HepG2 (cell line): ENCODE measurements around the gene ADCY5. TPM values are rescaled to one million over a fixed set of nuclear protein-coding genes. Genes with fewer than 3 reads are reported as not detected.

Source experiments
- ATAC-seq: fragments of 200-7000 bp; cut with Tn5 transposase; 3 replicates; pipeline ENCODE4 v1.9.1; 2020; ENCODE audit warnings: mild to moderate bottlenecking, moderate library complexity
- BruUV-seq: library from RNA; stranded (reverse); fragments of 400-500 nt; replicated peaks from 2 replicates; lab custom pipeline; 2021; lab: Mats Ljungman, UMichigan
- CTCF ChIA-PET: fragments of 300-600 bp; formaldehyde crosslinking; extraction: SDS; loops from one replicate; lab custom pipeline; 2021; ENCODE audit warnings: low total read pairs, inconsistent platforms, low intra/inter-chr PET ratio; lab: Yijun Ruan, JAX
- POLR2A ChIA-PET: fragments of 350-600 bp; sonication (Branson Sonifier 250); formaldehyde crosslinking; loops from one replicate; lab custom pipeline; 2020; ENCODE audit warnings: antibody characterized with exemption, inconsistent platforms; lab: Yijun Ruan, JAX
- DNase-seq: peaks from one replicate; pipeline ENCODE4 v3.0.0-alpha.2; 2015; ENCODE audit warnings: low spot score
- FAIRE-seq: peaks from 3 replicates; lab custom pipeline; 2011; peaks lifted over from hg19 to GRCh38; lab: Jason Lieb, UNC
- H2AFZ ChIP-seq: one replicate; pipeline ENCODE4 v1.6.1; 2011; ENCODE audit warnings: low read length, inconsistent platforms
- H3K27ac ChIP-seq: fragments of 300-600 bp; 3 replicates; pipeline ENCODE4 v1.8.0; 2011; ENCODE audit warnings: mixed run types, mild to moderate bottlenecking, mixed read lengths, low read length, inconsistent platforms; ENCODE audit not compliant: insufficient read depth; ENCODE audit errors: extremely low read length
- H3K27me3 ChIP-seq, 2 experiments: fragments of 200-600 bp in 1 of 2; 2 replicates in 1 of 2; 3 replicates in 1 of 2; pipeline versions ENCODE4 v1.6.0 to v1.8.0; 2011; ENCODE audit warnings: low read length in 2 of 2, mild to moderate bottlenecking in 2 of 2, moderate library complexity in 2 of 2, inconsistent platforms in 1 of 2; ENCODE audit not compliant: insufficient read depth in 2 of 2, control insufficient read depth in 1 of 2
- H3K36me3 ChIP-seq, 2 experiments: fragments of 200-600 bp in 1 of 2; replicated peaks in 1 of 2; 2 replicates in 1 of 2; 3 replicates in 1 of 2; pipeline versions ENCODE4 v1.5.1 to v1.8.0; 2011; ENCODE audit warnings: low read length in 2 of 2, inconsistent platforms in 1 of 2; ENCODE audit not compliant: insufficient read depth in 2 of 2, control insufficient read depth in 1 of 2
- H3K4me1 ChIP-seq: 2 replicates; pipeline ENCODE4 v1.5.1; 2012; ENCODE audit warnings: low read length, inconsistent platforms; ENCODE audit not compliant: insufficient read depth
- H3K4me2 ChIP-seq: 2 replicates; pipeline ENCODE4 v1.6.0; 2011; ENCODE audit warnings: low read depth, low read length, inconsistent platforms
- H3K4me3 ChIP-seq, 3 experiments: fragments of 200-600 bp in 1 of 3; sonication (generic), shearing (Covaris generic) in 1 of 3; replicated peaks in 1 of 3; 2 replicates each; pipeline ENCODE4 v1.5.1; 2011 to 2016; ENCODE audit warnings: low read length in 3 of 3, inconsistent platforms in 2 of 3, low read depth in 2 of 3, mild to moderate bottlenecking in 2 of 3, control low read depth in 1 of 3, mixed read lengths in 1 of 3; ENCODE audit not compliant: insufficient read depth in 1 of 3
- H3K79me2 ChIP-seq: one replicate; pipeline ENCODE4 v1.6.1; 2011; ENCODE audit warnings: low read length, inconsistent platforms; ENCODE audit not compliant: insufficient read depth
- H3K9ac ChIP-seq: 2 replicates; pipeline ENCODE4 v1.6.0; 2011; ENCODE audit warnings: mild to moderate bottlenecking, low read depth, low read length, inconsistent platforms; ENCODE audit not compliant: insufficient read depth
- H3K9me3 ChIP-seq: 2 replicates; pipeline ENCODE4 v1.5.1; 2012; ENCODE audit warnings: mild to moderate bottlenecking, low read length
- H4K20me1 ChIP-seq: 2 replicates; pipeline ENCODE4 v1.6.0; 2011; ENCODE audit warnings: inconsistent platforms, mild to moderate bottlenecking, low read length, moderate library complexity; ENCODE audit not compliant: insufficient read depth
- BHLHE40 ChIP-seq: IDR thresholded peaks from 2 replicates; pipeline ENCODE4 v1.6.1; 2011; ENCODE audit warnings: low read length, improper control_type of control experiment
- CEBPG ChIP-seq: IDR thresholded peaks from 2 replicates; pipeline ENCODE4 v1.6.1; 2016
- CHD2 ChIP-seq: IDR thresholded peaks from 2 replicates; pipeline ENCODE4 v1.6.1; 2011; ENCODE audit warnings: low read depth, low read length, improper control_type of control experiment
- FIP1L1 ChIP-seq: fragments of 200-400 bp; formaldehyde crosslinking; IDR thresholded peaks from 2 replicates; pipeline ENCODE4 v1.6.1; 2018; ENCODE audit warnings: low read depth, mild to moderate bottlenecking, low read length, moderate library complexity, borderline replicate concordance; ENCODE audit not compliant: insufficient read depth
- HMG20B ChIP-seq: conservative IDR thresholded peaks from 2 replicates; pipeline ENCODE4 v1.6.1; 2016; ENCODE audit warnings: missing genetic modification reagents, missing compliant biosample characterization
- HMGA1 ChIP-seq: sonication (generic); formaldehyde crosslinking; conservative IDR thresholded peaks from 2 replicates; pipeline ENCODE4 v1.4.0; 2020; ENCODE audit warnings: missing genetic modification reagents
- MEIS1 ChIP-seq: sonication (generic); formaldehyde crosslinking; IDR thresholded peaks from 2 replicates; pipeline ENCODE4 v1.9.0; 2021; ENCODE audit warnings: mild to moderate bottlenecking, missing genetic modification reagents, moderate library complexity, borderline replicate concordance
- POLR2AphosphoS2 ChIP-seq: IDR thresholded peaks from 2 replicates; pipeline ENCODE4 v1.6.1; 2011; ENCODE audit warnings: low read depth, low read length, improper control_type of control experiment
- USF2 ChIP-seq, 2 experiments: sonication (generic) in 1 of 2; formaldehyde crosslinking in 1 of 2; IDR thresholded peaks; 2 replicates each; pipeline versions ENCODE4 v1.5.1 to v1.6.1; 2011 to 2020; ENCODE audit warnings: borderline replicate concordance in 1 of 2, low read depth in 1 of 2, low read length in 1 of 2, mild to moderate bottlenecking in 1 of 2, missing genetic modification reagents in 1 of 2, moderate library complexity in 1 of 2
- ZFP62 ChIP-seq: sonication (generic); formaldehyde crosslinking; IDR thresholded peaks from 2 replicates; pipeline ENCODE4 v1.4.0; 2020; ENCODE audit warnings: missing genetic modification reagents
- ZHX2 ChIP-seq, 2 experiments: sonication (generic) in 1 of 2; formaldehyde crosslinking in 1 of 2; IDR thresholded peaks; 2 replicates each; pipeline versions ENCODE4 v1.6.1 to v1.9.0; 2014 to 2022; ENCODE audit warnings: antibody characterized with exemption in 1 of 2, borderline replicate concordance in 1 of 2, inconsistent platforms in 1 of 2, low read depth in 1 of 2, missing genetic modification reagents in 1 of 2
- ZNF329 ChIP-seq: sonication (generic); formaldehyde crosslinking; IDR thresholded peaks from 2 replicates; pipeline ENCODE4 v1.9.0; 2021; ENCODE audit warnings: low read depth, mild to moderate bottlenecking, missing genetic modification reagents
- ZNF432 ChIP-seq: sonication (generic); formaldehyde crosslinking; IDR thresholded peaks from 2 replicates; pipeline ENCODE4 v1.5.0; 2020; ENCODE audit warnings: missing genetic modification reagents, mild to moderate bottlenecking, borderline replicate concordance
- ZNF672 ChIP-seq: sonication (generic); formaldehyde crosslinking; IDR thresholded peaks from 2 replicates; pipeline ENCODE4 v1.8.1; 2022; ENCODE audit warnings: missing genetic modification reagents
- ZNF772 ChIP-seq: sonication (generic); formaldehyde crosslinking; IDR thresholded peaks from 2 replicates; pipeline ENCODE4 v1.5.0; 2020; ENCODE audit warnings: mild to moderate bottlenecking, missing genetic modification reagents
- WGBS: methylation state at CpG from one replicate; pipeline ENCODE4 v1.1.6; 2017; ENCODE audit warnings: low lambda C conversion rate; 5-methylcytosine and 5-hydroxymethylcytosine counted together
- in situ Hi-C: cut with HindIII; loops from 2 replicates; pipeline ENCODE4 v1.10.0; 2017; ENCODE audit warnings: low pct_unique_long_range_greater_than_20kb; ENCODE audit not compliant: extremely low pct_ligation_motif_present
- intact Hi-C: fragments of 100-400 bp; cut with micrococcal nuclease; formaldehyde crosslinking; loops from one replicate; pipeline ENCODE4 v1.10.0; 2022; ENCODE audit not compliant: unreplicated experiment
- polyA plus RNA-seq, 8 experiments: library from polyadenylated mRNA; depleted of rRNA in 3 of 8; stranded (reverse) in 7 of 8; unstranded in 1 of 8; fragments of >200 nt; fragmentation: Illumina TruSeq in 4 of 8; extraction: Trizol in 4 of 8; gene quantifications; 2 replicates each; pipeline versions ENCODE4 v1.2.1 to v1.2.3, GENCODE V29; 2011 to 2016; ENCODE audit warnings: low read depth in 4 of 8, missing spikeins in 1 of 8, mixed read lengths in 1 of 8; ENCODE audit not compliant: insufficient read depth in 1 of 8
- total RNA-seq, 5 experiments: library from RNA; depleted of rRNA; stranded (reverse); fragments of >200 nt; fragmentation: Illumina TruSeq; extraction: Trizol; gene quantifications; 2 replicates each; pipeline ENCODE4 v1.2.3, GENCODE V29; 2016; ENCODE audit warnings: low read depth in 1 of 5
- TF ChIP-seq, protein P1 (sequence below): sonication (generic); formaldehyde crosslinking; IDR thresholded peaks from 2 replicates; pipeline ENCODE4 v1.8.0; 2022; ENCODE audit warnings: missing genetic modification reagents, low read depth, mild to moderate bottlenecking, borderline replicate concordance

Gene ADCY5
- total and polyA plus RNA-seq, 2 of the 13 experiments (the other 11 are each of a cell fraction or from before 2014, with no cell fraction given) = not detected

GRCh38 chr3:123409443-123410148 lies 39.3 kb downstream of the ADCY5 start:
- H3K4me2 ChIP-seq = no peak overlapping the region
- H3K9ac ChIP-seq = no peak overlapping the region
- DNase-seq = no peak
- no peak for TF ChIP-seq BHLHE40
- no peak for TF ChIP-seq ZNF329
- TF ChIP-seq FIP1L1 = no peak
- TF ChIP-seq HMGA1 (CRISPR knock-in tag) = no peak
- no peak for TF ChIP-seq ZNF772 (CRISPR knock-in tag)
- TF ChIP-seq USF2 (IDR thresholded peaks at IDR 0.05; ENCODE audit: low read depth, low read length) = no peak
- TF ChIP-seq USF2 (CRISPR knock-in tag; IDR thresholded peaks at IDR 0.05; ENCODE audit: borderline replicate concordance) = no peak
- no peak for TF ChIP-seq HMG20B (CRISPR knock-in tag)
- TF ChIP-seq POLR2AphosphoS2 = no peak
- TF ChIP-seq ZNF672 (CRISPR knock-in tag) = no peak
- TF ChIP-seq MEIS1 = no peak
- no peak for TF ChIP-seq CHD2
- no peak for TF ChIP-seq CEBPG
- TF ChIP-seq ZNF432 (CRISPR knock-in tag) = no peak
- TF ChIP-seq ZHX2 (IDR thresholded peaks at IDR 0.05; ENCODE audit: low read depth) = no peak
- no peak for TF ChIP-seq ZHX2 (CRISPR knock-in tag; IDR thresholded peaks at IDR 0.05; ENCODE audit: borderline replicate concordance)
- TF ChIP-seq, protein P1, sequence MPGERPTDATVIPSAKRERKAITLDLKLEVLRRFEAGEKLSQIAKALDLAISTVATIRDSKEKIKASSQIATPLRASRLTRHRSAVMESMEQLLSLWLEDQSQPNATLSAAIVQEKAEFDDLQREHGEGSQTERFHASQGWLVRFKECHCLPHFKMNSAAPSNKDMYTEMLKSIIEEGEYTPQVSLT (CRISPR knock-in tag) = no peak
- no peak for TF ChIP-seq ZFP62 (CRISPR knock-in tag)

More at GRCh38 chr3:123409443-123410148, 39.3 kb downstream of the ADCY5 start:
- Histone ChIP-seq H4K20me1 (no peaks in the 10 kb centered on the region), H3K4me1 (no peaks in the 10 kb centered on the region), H3K36me3 (no peaks in the 10 kb centered on the region), H3K27me3 (peaks cover 0 to 18% of the 10 kb centered on the region in 2 experiments; a peak in 3 of 5 replicates), H2AFZ (no peak overlapping the region), H3K27ac (no peak overlapping the region), H3K4me3 (no peak overlapping the region), H3K79me2 (no peaks in the 10 kb centered on the region), H3K9me3 (no peaks in the 10 kb centered on the region)
- POLR2A ChIA-PET = no interaction called here
- CTCF ChIA-PET = no interaction called here
- in situ Hi-C loops (no loop called here), intact Hi-C loops (no loop called here)
- FAIRE-seq (no peak), ATAC-seq (no peak)
- 0% methylated on average over 5 of the region's 5 CpGs for WGBS
- BruUV-seq = no TSS peak
